GM21717 (cell line): ENCODE data around the gene UBXN10.

Experiments used
- ATAC-seq: cut with Tn5 transposase; IDR thresholded peaks from one replicate; pipeline ENCODE4 v1.9.1; 2021; ENCODE audit warnings: mild to moderate bottlenecking, moderate library complexity; ENCODE audit not compliant: unreplicated experiment

Gene UBXN10

DNA sequence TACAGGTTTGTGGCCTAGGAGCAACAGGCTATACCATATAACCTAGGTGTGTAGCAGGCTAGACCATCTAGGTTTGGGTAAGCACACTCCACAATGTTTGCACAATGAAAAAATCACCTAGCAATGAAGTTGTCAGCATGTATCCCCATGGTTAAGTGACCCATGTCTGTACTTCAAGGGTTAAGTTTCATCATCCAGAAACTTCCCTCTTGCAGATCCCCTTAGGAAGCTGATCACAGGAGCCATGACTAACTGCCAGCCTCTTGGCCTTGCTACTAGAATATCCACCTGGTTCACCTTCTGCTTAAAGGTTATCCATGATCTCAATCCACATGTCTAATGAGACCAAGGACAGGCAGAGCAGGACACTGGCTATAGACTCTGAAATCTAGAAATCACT, 3.5 kb upstream of the UBXN10 start:
- no peak for ATAC-seq

DNA sequence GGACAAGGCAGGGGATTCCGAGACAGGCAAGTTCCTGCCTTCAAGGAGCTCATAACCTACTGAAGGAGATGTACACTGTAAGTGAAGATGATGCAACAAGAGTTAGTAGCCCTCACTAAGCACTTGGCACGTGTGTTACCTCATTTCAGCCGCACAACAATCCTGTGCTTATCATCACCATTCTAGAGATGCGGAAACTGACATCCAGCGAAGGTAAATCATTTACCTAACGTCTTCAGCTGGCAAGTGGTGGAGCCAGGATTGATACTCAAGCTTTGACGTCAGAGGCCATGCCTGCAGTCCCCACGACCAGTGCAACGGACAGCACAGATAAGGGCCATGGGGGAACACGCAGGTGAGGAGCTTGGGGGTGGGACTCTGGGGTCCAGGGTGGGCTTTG, 2.9 kb upstream of the UBXN10 start:
- ATAC-seq: no peak

DNA sequence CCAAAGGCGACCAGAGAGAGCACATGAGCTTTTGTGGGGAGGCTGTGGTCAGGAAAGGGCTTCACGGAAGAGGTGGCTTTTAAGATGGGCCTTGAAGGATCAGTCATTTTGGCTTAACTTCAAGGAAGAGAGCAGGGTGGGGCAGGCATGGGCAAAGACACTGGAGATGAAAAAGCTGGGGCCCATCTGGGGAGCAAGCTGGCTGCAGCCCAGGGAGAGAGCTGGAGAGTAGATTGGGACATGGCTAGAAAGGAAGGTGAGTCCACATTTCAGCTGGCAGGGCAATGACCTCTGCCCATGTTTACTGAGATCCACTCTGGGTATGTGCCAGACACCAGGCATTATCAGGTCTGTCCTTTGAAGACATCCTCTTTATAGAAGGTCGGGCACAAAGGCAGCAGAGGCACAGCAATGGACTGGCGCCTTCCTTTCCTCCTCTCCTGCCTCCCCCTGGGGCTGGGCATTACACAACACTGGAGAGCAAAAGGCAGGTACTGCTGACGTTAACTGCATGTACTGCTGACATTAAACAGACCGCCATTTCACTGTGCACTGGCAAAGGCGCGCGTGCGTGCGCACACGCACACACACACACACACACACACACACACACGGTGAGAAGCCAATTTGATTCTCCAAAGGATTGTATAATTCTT, 2.2 kb upstream of the UBXN10 start:
- ATAC-seq: no peak

DNA sequence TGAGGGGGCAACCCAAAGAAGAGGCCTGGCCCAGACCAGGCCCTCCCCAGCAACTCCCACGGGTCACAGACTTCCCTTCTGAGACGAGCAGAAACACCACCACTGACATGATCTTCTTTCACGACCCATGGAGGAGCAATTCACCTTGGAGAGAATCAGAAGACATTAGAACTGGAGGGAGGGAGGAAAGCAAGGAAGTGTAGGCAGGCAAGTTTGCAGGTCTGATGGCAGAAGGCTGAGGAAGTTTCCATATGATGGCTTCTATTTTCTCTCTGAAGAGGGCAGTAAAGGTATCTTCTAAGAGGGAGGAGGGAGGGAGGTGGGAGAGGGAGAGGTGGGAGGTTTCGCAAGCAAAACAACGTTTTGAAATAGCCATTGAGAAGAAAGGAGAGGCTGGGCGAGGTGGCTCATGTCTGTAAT, 1.4 kb upstream of the UBXN10 start:
- no peak for ATAC-seq

DNA sequence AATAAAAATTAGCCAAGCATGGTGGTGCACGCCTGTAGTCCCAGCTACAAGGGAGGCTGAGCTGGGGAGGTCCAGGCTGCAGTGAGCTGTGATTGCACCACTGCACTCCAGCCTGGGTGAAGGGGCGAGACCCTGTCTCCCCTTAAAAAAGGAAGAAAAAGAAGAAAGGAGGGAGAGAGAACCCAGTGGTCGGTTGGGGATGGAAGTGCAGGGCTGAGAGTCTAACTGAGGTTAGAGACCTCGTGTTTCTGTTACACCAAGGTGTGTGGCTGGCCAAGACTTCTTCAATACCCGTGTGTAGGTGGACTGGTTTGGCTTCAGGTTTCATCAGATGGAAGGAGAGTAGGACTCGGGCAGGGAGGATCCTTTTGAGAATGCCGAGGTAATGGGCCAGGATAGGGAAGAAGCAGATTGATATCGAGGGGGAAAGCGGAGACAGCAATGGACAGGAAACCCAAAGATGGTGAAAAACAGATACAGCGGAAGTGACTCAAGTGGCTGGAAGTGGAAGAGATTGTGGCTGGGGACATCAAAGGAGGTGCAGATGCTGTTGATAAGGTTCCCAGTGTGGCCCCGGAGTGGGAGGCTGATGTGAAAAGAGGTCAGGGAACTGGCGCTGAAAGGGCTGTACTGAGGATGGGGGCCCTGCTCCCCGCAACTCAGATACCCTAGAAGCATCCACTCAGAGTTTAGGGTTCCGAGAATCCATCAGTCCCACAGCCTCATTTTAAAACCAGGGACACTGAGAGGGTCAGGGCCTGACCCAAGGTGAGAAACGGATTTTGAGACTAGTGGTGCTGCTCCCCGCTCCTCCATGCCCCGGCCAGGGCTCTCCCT, 681 bp upstream of the UBXN10 start:
- no peak for ATAC-seq

DNA sequence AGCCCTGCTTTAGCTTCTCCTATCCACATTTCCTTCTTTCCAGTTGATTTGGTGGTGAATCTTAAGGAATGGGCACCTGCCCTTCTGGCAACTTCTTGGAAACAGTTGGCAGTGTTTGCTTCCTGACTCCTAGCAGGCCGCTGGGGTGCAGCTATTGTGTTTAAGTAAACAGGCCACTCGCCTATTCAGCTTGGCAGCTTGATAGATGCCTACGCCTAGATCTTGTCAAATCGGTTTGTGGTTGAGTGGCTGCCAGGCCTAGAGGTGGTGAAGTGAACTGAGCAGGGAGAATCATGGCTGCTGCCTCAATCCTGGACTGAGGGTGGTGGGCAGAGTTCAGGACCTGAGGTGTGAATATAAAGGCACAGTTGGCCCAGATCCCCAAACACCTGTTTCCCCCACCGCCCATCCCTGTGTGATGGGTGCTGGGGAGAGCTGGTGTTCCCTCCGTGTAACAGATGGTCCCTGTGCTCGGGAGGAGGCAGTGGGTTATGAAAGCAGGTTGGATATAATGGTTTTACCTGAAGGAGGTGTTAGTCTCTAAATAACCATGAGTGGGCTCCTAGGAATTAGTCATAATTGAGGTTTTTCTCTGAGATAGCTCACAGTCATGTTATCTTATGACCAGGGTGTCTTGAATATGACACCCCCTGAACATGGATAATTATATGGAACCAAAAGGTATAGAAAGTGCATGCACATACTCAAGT, 1.4 kb downstream of the UBXN10 start:
- no peak for ATAC-seq

DNA sequence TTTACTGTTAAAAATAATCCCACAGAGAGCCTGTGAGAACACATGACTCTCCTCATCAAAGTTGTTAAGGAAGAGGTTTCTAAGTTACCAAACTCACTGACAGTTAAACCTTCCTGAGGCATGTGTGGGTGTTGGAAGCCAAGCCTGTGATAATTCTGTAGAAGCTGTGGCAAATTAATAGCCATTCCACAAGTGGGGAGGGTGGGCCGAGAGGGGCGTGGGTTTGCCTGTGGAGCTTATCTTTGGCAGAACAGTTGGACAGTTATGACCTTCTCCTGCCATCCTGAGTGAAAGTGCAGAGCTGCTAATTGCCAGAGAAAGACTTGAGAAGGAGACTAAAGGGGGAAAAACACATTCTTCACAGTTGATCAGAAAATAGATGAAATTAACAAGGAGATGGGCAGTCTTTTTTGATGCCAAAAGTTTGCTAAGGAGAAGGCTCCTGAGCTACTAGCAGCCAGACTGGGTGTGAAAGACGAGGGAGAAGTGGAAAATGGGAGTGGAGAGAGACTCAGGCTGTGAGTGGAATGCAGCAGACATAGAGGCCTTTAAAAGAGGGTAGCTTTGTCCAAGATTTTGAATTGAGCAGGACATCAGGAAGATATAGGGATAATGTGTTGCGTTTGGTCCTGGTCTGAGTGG, 2.0 kb downstream of the UBXN10 start:
- no peak for ATAC-seq

DNA sequence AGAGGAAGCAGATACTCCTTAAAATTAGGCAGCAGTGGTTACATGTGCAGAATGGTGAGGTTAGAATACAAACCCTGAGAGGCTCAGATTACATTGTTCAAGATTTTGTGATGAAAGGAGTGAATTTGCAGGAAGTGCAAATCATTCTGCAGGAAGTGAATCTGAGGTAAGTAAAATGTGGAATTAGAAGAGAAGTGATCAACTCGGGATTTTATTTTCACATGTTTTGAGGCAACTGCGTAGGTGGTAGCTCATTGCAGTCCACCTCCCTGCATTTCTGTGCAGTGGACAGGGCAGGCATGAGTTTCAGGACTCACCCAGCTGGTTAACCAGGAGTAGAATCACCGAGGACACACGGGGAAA, 2.5 kb downstream of the UBXN10 start:
- no peak for ATAC-seq

DNA sequence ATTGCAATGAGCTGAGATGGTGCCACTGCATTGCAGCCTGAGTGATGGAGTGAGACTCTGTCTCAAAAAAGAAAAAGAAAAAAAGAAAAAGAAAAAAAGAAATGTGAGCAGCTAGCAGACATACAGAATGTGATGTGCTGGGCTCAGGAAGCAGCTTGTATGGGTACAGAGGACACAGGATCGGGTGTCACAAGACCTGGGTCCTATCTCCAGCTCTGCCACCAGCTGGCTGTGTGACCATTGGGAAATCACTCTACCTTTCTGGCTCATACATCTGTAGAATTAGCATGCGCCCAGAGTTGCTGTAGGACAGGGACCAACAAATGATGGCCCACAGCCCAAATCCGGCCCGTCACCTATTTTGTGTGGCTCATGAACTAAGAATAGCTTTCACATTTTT, 3.8 kb downstream of the UBXN10 start:
- ATAC-seq: no peak

DNA sequence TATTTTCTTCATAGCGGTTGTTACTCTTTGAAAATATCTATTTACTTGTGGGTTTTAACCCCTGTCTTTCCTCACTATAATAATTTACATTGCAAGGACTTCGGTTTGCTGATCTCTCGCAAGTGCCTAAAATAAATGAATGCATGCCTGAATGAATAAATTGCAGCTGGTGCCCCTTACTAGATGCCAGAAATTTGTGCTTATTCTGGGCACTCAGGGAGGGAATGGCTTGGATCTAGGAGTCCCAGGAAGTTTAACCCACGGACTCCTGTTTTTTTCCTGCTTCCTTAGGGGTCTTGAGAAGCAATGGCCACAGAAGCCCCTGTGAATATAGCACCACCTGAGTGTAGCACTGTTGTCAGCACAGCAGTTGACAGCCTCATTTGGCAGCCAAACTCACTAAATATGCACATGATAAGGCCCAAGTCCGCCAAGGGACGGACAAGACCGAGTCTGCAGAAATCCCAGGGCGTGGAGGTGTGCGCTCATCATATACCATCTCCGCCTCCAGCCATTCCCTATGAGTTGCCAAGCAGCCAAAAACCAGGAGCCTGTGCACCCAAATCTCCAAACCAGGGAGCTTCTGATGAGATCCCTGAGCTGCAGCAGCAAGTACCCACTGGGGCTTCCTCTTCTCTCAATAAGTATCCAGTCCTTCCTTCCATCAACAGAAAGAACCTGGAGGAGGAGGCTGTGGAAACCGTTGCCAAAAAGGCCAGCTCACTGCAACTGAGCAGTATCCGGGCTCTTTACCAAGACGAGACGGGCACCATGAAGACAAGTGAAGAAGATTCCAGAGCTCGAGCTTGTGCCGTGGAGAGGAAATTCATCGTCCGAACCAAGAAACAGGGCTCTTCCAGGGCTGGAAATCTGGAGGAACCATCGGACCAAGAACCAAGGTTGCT, 4.6 kb downstream of the UBXN10 start:
- ATAC-seq: no peak

DNA sequence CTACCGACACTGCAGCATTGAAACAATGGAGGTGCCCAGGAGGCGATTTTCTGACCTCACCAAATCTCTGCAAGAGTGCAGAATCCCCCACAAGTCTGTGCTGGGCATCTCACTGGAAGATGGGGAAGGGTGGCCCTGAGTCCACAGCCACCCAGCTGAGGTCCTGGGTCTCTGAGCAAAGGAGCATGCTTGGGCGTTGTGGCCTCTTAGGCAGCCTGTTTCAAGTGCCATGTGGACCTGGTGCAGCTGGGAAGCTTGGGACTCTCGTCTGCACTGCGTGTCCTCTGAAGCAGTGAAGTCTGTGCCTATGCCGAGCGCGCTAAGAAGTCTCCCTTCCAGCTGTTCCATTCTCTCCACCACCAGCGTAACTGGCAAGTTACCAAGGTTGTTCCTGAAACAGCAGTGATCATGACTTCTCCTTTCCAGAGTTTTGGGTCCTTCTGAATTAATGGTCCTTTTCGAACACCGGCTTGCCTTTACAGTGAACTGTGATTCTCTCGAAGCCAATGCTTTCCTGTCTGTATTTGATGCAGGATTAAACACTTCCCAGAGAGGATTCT, 5.5 kb downstream of the UBXN10 start:
- ATAC-seq: no peak

DNA sequence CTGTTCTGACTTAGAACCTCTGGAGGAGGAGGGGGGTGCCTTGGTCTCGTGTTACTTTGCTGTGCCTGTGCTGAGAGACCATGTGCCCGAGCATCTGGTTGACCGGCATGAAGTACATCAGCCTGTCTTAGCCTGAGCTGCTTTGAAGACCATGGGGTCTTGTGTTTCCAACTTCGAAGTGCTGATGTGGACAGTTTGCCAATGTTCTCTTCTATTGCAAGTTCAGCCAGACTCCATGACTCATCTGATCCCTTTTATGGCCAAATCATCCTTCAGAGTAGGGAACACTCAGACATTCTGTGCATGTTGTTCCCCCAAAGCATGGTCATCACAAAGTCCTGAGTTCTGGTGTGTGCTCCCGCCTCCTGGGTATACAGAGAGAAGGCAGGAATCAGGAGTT, 6.5 kb downstream of the UBXN10 start:
- ATAC-seq: no peak

DNA sequence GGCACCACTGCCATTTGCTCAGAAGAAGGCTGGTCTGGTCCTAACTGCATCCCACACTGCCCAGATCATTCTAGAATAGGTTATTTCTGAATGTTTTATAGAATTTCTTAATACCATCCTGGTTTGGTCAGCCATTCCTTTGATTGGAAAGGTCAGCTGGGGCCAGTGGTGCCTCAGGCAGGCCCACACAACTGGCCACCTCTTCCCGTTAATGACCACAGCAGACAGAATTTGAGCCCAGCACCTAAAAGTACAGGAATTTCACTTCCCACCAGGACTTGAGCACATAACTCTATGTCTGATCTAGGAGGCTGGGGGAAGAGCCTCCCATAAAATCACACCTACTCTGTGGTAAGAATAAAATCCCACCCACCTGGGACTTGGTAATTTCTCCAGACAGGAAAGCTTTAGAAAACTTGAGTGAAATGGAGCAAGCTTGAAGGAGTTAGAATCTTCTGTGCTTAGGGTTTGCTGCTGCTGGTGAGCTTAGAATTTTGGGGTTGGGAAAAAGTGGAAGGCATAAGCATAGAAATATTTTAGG, 7.0 kb downstream of the UBXN10 start:
- no peak for ATAC-seq

DNA sequence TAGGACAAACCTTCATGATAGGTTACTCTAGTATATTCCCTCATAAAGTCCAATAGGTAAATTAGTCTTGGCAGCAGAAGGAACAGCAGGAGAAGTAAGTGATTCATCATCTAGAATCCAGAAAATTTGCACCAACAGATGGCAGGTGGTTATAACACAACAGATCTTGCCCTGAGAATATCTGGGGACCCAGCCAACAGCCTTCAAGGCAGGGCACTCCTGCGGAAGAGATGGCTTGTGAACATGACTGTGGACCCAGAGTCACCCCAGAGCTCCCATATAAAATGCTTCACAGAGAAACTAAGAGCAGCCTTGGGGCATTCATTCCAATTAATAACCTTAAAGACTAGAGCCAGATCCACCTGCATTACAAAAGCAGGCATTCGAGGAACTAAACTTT, 8.3 kb downstream of the UBXN10 start:
- ATAC-seq: no peak

DNA sequence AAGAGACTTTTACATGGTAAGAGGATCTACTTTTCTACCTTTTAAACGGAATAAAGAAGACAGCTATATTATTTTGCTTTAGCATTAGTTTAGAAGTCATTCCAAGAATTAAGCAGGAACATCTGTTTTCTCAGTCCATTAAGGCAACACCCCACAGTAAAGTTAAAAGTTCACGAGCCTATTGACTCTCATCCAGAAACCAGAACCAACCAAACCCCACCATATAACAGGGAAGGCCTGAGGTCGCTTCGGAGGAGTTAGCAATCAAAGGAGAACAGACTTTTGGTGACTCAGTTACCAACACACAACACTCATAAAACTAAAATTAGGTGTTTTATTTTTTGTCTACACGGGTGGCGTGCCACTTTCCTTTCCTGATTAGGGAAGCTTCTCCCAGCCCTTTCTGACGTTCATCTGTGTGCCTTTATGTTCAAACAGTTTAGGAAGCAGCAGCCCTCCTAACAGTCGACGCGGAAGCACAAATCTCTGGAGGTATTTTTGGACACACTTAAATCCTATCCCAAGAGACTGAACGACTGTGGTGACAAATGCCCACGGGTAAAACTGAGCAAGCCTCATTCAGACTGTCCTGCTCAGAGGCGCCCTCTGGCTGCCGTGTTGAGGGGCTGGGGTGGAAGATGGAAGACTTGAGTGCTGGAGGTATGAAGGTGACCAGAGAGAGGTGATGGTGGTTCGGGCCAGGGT, 9.0 kb downstream of the UBXN10 start:
- no peak for ATAC-seq

DNA sequence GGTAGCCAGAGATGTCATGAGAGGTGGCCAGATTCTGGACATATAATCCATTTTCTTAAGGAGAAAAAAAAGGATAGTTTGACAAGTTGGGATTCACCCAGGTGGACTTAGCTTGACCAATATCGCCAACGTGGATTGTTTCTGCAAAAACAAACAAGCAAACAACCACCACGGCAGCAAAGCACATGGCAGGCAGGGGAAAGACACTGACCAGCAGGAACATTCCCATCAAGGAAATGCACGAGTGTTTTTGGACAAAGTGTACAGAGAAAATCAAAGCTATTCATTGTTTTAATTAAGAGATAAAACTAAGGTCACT, 9.5 kb downstream of the UBXN10 start:
- no peak for ATAC-seq

DNA sequence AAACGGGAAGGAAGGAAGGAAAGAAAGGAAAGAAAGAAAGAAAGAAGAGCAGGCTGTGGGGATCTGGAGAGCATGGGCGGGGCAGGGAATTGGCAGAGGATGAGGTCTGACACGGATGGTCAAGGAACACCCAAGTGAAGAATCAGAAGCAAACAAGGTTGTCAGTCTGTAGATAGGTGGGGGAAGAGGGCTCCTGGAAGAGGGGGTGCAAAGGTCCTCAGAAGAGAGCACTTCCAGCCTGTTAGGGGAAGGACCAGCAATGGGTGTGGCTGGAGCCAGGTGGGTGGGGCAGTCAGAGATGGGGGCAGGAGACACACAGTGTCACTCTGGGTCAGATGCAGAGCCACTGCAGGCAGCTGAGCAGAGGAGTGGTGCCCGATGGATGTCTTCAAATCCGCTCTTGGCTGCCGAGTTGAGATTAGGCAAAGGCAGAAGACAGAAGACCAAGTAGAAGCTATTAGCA, 11.5 kb downstream of the UBXN10 start:
- ATAC-seq: no peak

DNA sequence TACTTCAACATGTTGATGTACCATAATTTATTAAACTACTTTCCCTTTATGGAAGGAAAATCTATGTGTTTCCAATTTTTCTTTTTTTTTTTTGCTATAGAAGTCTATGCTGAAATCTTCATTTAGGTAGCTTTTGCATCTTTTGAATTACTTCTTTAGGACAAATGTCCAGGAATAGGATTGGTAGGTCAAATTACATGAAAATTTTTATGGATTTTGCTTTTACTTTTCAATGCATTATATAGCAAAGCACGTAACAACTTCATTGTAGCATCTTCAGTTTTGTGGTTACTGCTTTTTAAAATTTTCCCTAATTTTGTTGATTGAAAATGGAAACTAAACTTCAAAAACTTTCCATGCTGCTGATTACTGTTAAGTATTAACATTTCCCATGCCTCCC, 12.4 kb downstream of the UBXN10 start:
- ATAC-seq: no peak

DNA sequence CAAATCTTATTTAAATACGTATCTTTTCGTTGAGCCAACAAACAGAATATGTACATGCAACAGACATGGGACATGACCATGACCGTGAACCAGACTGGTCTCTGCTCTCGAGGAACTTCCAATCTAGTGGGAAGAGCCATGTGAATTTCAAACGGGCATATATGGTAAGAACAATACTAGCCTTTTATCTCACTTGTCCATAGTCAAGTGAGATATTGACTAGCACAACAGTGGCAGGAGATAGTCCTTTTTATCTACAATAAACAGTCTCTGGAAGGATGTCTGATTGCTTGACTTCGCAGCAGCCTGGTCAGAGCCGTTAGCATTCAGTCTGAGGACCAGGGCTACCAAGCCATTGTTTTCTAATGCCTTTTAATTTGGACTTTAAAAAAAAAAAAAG, 13.0 kb downstream of the UBXN10 start:
- no peak for ATAC-seq
